COLO668 (cell line): ENCODE results near the gene SLC35A2.

Experiments used
- DNase-seq: peaks from one replicate; lab custom pipeline; 2025; ENCODE audit not compliant: unreplicated experiment; lab: John Stamatoyannopoulos, UW

Gene SLC35A2

DNA sequence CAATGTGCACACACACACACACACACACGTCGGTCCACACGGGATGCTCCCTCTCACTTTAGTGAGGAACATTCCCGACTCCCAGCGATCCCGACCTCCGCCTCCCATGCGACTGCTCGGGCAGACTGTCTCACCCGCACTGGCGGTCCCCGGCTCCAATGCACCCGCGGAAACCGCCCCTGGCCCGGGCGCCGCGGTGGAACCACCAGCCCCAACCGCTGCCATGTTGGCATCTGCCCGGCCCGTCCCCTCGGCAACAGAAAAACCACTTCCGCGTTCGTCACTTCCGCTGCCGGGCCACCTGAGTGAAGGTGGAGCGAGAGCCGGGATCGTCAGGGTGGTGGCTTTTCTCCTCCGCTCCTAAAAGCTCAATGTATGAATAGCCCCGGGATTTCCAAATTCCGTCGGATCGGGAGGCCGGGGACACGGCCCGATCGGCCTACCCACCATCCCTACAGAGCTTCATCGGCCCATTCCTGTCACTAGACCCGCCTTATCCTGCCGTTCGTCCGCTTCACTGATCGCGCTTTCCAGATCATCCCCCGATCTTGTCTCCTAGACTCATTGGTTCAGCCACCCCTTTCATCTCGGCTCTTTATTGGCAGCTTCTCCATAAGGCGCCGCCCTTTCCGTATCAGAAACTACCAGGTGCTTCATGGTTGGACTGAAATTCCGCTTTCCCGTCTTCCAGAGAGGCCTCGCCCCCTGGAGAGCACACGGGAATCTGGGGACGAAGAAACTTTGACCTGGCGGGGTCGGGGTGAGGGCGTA, at the start of gene SLC35A2:
Gene SLC35A2 (minus strand): TSS at position 235 of the 771 bp plus-strand sequence. CDS start 10 bp downstream, at position 225.
- DNase-seq = peak; percentile 85

DNA sequence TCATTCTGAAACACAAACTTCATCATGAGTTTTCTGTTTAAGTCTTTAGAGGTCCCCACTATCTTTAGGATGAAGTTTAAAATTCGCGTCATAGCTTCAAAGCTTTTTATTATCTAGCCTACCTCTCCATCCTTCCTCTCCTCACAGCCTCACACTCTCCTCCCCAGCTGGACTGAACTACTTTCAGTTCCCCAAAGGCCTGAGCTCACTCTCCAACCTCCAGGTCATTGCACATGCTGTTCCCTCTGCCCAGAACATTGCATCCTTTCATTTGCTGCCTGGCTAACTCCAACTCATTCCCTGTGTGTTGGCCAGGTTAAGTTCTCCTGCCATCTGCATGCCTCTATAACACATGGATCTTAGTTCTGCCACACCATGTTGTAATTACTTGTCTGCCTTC, 48.8 kb upstream of the SLC35A2 start:
- DNase-seq = no peak

DNA sequence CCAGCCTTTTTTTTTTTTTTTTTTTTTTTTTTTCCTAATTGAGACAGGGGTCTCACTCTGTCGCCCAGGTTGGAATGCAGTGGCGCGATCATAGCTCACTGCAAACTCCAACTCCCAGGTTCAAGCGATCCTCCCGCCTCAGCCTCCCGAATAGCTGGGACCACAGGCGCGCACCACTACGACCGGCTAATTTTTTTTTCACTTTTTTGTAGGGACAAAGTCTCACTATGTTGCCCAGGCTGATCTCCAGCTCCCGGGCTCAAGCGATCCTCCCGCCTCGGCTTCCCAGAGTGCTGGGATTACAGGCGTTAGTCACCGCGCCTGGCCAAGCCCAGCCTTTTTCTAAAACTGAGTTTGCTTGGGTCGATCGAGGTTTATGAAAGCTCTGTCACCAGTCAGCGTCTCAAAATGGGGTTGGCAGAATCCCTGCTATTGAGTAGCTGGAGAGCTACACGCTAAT, 47.2 kb upstream of the SLC35A2 start:
- peak; percentile 17 for DNase-seq

DNA sequence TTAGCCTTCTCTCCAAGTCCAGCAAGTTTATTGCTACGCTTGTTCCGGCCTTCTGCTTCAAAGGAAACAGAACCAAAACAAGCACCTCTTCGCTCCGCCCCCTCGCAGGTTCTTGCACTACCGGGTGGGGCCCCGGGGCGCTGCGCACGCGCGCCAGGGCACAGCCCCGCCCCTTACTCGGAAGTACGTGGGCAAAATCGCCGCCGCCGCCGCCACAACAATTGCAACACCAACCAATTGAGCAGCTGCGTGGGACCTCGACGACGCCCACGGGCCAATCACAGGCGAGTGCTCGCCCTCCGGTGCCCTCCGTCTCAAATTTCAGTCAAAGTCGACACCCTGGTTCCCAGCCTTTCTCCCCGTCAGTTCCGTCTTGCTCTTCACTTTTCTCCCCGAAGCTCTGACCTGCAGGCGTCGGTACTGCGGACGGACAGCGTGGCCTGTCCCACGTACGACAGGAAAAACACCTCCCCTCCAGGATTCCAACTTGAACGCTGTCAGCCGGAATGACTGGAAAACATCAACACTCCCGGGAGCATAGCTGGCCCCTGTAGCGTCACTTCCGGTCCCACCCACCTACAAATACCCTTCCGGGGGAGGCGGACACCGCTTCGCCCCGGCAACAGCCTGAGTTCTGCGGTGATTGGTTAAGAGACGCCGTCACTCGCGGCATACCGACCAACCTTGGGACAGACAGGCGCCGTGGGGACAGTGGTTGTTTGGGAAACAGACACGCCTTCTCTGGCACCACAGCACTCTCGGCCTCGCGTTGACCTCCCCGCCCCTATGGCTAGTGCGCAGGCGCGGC, 46.6 kb upstream of the SLC35A2 start:
- peak; percentile 95 for DNase-seq

- peak; percentile 75 for DNase-seq
Observed at GRCh38 chrX:48957477-48957826, 46.0 kb upstream of the SLC35A2 start, which contains the start of gene OTUD5. OTUD5 (minus strand) TSS chrX:48957607; CDS start chrX:48957570, 37 bp downstream.

- DNase-seq = peak; percentile 15
Observed at GRCh38 chrX:48956728-48957414, 45.4 kb upstream of the SLC35A2 start.

DNA sequence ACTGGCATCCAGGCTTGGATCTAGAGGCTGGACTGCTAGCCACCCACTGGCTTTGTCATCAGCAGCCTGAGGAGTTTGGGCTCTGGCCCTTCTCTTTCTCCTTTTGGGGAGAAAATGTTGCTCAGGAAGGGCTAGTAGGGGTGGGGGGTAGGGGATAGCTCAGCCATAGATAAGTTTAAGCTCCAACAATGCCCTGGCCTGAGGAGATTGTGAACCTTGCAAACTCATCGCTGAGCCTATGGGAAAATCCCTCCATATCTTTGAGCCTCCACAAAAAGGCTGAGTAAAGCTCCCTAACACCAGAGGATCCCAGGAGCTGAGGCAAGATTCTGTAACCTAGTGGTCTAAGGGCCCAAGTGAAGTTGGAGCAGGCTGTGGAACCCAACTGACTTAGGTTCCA, 37.1 kb upstream of the SLC35A2 start:
- DNase-seq = no peak

DNA sequence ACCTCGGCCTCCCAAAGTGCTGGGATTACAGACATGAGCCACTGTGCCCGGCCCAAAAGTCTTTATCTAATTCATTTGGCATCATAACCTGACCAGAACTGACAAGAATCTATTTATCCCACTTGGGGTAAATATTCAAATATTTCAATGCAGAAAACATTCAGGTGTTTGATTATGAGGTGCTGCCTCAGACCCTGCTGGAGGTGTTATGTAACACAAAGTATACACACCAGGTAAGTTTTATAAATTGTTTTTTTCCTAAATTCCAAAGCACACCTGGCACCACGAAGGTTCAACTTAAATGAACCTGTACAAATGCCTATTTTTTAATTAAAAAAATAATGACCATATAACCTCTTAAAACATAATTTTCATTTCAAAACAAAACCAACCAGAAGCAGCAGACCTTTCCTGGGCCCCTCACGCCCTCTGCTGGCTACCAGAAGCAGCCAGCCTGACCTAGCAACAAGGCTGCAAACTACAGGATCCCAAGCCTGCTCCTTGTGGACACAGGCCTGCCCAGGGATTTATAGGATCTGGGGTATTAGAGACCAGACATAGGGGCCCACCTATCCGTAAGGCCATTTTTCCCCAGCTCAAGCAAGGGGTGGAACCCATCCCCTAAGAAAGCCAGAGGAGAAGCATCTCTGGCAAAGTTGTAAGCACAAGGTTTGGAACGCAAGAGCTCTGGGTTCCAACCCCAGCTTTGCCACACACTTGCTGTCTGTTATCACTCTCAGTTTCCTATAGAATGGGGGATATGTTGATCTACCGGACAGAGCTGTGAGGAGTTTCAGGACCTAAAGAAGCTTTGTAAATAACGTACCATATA, 34.3 kb upstream of the SLC35A2 start:
- DNase-seq = peak; percentile 27

GRCh38 chrX:48942895-48943294, 31.4 kb upstream of the SLC35A2 start:
- no peak for DNase-seq

DNA sequence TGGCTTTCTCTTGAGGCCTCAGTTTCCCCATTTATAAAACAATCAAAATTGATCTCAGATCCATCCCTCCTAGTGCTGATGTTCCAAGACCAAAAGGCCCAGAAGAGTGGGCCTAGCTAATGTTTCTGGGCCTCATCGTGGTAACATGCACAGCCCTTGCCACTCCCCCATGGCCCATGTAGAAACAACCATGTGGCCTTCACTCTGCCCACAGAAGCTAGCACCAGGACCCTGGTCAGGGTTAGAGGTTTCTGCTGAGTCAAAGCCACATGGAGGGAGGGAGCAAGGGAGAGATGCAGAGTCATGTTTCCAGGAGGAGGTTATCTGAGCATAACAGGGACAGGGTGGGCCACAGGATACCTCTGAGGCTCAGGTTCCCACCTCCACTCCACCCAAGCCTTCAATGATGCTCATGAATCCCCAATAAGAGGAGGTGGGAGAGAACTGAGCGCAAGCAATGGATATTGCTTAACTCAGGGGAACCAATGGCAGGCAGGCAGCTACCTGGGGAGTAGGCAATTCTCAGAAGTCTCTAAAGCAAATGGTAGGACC, 29.0 kb upstream of the SLC35A2 start:
- DNase-seq = no peak

- DNase-seq = no peak
Observed at GRCh38 chrX:48939524-48940228, 28.2 kb upstream of the SLC35A2 start.

DNA sequence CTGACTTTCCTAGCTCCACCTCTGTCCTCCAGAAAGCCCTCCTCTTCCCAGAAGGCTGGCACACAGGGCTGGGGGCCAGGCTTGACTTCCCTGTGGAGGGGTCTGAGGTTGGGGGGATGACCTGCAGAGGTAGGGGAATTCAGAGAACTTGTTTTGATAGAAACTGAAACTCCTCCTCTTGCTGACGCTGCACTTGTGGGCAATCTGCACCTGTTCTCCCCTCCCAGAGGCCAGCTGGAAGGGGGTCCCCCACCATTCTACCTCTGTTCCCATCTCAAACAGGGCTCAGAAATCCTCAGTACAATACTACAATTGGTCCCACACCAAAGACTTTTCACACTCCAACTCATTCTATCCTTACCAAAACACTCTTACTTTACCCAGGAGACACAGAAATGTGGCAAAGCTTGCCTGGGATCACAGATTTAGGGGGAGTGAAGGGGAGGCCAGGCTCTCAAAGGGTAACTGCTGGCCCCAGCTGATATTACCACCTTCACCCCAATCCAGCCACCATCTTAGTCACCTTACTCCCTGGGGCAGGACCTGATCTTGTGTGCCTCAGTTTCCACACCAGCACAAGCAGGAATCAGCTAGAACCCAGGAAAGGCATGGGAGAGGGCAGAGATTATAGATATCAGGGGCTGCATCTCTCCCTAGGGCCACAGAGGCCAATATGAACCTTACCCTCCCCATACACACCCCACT, 27.4 kb upstream of the SLC35A2 start:
- DNase-seq = no peak

DNA sequence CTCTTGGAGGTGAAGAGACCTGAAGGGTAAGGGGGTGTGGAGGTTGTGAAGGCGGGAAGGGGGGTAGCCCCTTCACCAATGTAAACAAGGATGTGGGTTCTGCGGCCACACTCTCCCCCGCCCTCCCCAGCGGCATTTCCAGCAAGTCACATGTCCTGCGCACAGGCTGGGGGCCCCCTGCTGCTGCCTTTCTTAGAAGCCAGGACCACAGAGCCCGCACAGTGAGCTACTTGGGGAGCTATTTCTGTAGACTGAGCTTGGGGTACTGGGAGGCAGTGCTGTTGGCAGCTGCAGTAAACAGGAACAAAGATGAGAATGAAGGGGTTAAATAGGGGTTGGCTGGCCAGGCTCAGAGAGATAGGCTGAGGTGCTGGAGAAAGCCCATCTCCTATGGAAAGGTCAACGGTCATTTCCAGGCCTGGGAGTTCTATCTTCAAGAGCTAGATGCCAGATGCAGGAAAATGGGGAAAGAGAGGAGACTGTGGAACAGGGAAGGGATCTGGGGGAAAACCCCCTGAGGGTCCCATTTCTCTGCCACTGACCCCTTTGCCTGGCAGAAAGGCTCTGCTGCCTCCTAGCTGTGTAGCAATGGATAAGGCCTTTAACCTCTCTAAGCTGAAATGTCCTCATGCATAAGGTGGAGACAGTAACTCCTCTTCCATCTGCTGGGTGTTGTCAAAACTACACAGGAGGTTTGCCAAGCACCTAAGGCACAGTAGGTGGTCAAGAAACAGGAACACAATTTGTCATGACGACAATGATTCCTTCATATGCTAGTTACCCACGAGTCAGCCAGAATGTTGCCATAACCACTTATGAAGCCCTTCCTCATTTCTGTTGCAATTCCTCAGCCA, 25.8 kb upstream of the SLC35A2 start:
- DNase-seq = no peak

DNA sequence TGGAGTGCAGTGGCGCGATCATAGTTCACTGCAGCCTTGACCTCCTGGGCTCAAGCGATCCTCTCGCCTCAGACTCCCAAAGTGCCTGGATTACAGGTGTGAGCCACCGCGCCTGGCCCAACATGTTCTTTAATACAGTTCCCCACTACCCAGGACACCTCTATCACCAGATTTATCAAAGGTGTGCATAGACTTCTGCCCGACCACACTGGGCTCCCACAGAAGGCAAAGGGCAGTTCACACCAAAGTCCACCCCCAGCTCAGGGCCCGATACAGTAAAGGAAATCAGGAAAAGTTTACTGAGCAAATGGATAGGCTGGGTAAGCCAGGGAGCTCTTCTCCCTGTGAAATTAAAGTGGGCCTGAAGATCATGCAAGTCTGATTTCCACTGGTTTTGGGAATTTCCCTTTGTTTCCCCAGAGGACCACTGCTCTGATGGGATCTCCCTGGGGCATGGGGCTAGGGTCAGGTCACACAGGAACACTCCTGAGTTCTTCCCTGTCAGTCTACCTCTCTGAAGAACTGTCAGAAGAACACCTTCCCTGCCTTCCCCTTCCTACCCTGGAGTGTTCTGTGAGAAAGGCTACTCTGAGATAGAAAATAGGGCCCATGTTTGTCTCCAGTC, 25.1 kb upstream of the SLC35A2 start:
- no peak for DNase-seq

- no peak for DNase-seq
Observed at GRCh38 chrX:48935301-48935670, 23.8 kb upstream of the SLC35A2 start.

GRCh38 chrX:48934581-48935300, 23.3 kb upstream of the SLC35A2 start:
- DNase-seq = no peak

GRCh38 chrX:48933757-48934156, 22.3 kb upstream of the SLC35A2 start:
- DNase-seq = no peak
